Left ventricle myocardium inferior (tissue), 1 donor: ENCODE results near the gene SH2D3C. TPM values are rescaled to one million over a fixed set of nuclear protein-coding genes. Genes with fewer than 3 reads are reported as not detected.

Experiments
- DNase-seq: peaks from one replicate; pipeline ENCODE4 v3.0.0-alpha.2; 2020
- H3K27ac ChIP-seq: fragments of 200-600 bp; replicated peaks from 2 replicates; pipeline ENCODE4 v1.8.0; 2021
- H3K27me3 ChIP-seq: fragments of 200-600 bp; 2 replicates; pipeline ENCODE4 v1.8.0; 2021; ENCODE audit warnings: low read depth
- H3K36me3 ChIP-seq: fragments of 200-600 bp; 2 replicates; pipeline ENCODE4 v1.8.0; 2021
- H3K4me1 ChIP-seq: fragments of 200-600 bp; 2 replicates; pipeline ENCODE4 v1.8.0; 2021
- H3K4me3 ChIP-seq: fragments of 200-600 bp; 2 replicates; pipeline ENCODE4 v1.8.0; 2021; ENCODE audit warnings: mild to moderate bottlenecking, moderate library complexity
- H3K9me3 ChIP-seq: fragments of 200-600 bp; replicated peaks from 2 replicates; pipeline ENCODE4 v1.8.0; 2021
- intact Hi-C: fragments of 100-400 bp; cut with micrococcal nuclease; formaldehyde crosslinking; loops from one replicate; pipeline ENCODE4 v1.11.0; 2022
- long read RNA-seq: library from polyadenylated mRNA; unstranded; transcript quantifications from one replicate; pipeline ENCODE4 v2.0.0, GENCODE V29; 2021
- total RNA-seq: library from RNA; stranded (reverse); fragmentation: NEBNext Ultra II Directional; extraction: Animal tissue kit (Norgen Biotek cat#: 25700); gene quantifications from one replicate; pipeline ENCODE4 v1.2.1, GENCODE V29; 2021
- TF ChIP-seq, protein P1 (sequence below): fragments of 200-600 bp; IDR thresholded peaks from 2 replicates; pipeline ENCODE4 v1.8.0; 2021; ENCODE audit warnings: antibody characterized with exemption, mild to moderate bottlenecking, borderline replicate concordance
- donor health status: DM: no; HTN: yes; CAD: no; lungs with severe emphysema.

The SH2D3C gene, protein sequence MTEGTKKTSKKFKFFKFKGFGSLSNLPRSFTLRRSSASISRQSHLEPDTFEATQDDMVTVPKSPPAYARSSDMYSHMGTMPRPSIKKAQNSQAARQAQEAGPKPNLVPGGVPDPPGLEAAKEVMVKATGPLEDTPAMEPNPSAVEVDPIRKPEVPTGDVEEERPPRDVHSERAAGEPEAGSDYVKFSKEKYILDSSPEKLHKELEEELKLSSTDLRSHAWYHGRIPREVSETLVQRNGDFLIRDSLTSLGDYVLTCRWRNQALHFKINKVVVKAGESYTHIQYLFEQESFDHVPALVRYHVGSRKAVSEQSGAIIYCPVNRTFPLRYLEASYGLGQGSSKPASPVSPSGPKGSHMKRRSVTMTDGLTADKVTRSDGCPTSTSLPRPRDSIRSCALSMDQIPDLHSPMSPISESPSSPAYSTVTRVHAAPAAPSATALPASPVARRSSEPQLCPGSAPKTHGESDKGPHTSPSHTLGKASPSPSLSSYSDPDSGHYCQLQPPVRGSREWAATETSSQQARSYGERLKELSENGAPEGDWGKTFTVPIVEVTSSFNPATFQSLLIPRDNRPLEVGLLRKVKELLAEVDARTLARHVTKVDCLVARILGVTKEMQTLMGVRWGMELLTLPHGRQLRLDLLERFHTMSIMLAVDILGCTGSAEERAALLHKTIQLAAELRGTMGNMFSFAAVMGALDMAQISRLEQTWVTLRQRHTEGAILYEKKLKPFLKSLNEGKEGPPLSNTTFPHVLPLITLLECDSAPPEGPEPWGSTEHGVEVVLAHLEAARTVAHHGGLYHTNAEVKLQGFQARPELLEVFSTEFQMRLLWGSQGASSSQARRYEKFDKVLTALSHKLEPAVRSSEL
- total RNA-seq, result 18.2 TPM
- long read RNA-seq, transcript SH2D3C-206 (11 exons, 2,794 nt), result minor isoform, 7 of 48 reads
- long read RNA-seq, transcript SH2D3C-203 (11 exons, 2,750 nt), result major isoform, 14 of 48 reads
- long read RNA-seq, partial matches to known transcripts, result 19 of 48 reads
- long read RNA-seq, other reads (novel, unspliced or antisense), result 8 of 48 reads

DNA sequence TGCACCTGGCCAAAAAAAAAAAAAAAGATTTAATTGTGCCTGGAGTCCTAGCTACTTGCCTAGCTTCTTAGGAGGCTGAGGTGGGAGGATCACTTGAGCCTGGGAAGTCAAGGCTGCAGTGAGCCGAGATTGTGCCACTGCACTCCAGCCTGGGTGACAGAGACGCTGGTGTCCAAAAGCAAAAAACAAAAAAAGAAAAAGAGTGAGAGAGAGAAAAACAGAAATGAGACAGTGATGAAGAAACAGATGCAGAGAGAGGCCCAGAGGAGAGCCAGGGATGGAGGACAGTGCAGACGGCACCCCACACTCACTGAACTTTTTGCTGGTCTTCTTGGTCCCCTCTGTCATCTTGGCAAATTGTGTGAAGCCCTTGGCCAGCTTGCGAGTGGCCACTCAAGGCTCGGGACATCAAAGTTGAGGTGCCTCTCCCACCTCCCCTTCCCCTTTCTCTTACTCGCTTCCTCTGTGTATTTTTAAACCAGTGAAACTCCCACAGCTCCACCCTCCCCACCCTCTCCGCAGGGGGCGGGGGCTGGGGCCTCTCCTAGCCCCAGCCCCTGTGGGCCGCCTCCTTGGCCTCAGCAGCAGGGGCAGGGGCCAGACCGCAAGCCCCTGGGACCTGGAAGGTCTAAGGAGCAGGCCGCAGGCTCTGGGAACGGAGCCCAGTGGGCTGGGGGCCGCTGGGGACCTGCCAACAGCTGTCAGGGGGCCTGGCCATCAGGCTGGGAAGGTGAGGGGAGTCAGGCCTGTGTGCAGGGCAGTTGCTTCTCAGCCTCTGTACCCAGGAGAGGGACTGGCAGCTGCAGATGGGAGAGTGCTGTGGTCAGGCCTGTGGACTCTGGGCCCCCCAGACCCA is at the start of gene SH2D3C:
Gene SH2D3C, minus strand, starts transcription at position 387 of the 856 bp plus-strand sequence. Its CDS starts 39 bp downstream, at position 348.
- Histone ChIP-seq H3K4me3 (peak within 1 kb of the TSS; percentile 52), H3K4me1 (peaks cover 43% of the 10 kb centered on the region), H3K27ac (peak within 1 kb of the TSS; percentile 81), H3K9me3 (no peaks in the 10 kb centered on the region), H3K27me3 (no peaks in the 10 kb centered on the region), H3K36me3 (no peaks in the 10 kb centered on the region)
- intact Hi-C loops, result no loop called here
- TF ChIP-seq, protein P1, sequence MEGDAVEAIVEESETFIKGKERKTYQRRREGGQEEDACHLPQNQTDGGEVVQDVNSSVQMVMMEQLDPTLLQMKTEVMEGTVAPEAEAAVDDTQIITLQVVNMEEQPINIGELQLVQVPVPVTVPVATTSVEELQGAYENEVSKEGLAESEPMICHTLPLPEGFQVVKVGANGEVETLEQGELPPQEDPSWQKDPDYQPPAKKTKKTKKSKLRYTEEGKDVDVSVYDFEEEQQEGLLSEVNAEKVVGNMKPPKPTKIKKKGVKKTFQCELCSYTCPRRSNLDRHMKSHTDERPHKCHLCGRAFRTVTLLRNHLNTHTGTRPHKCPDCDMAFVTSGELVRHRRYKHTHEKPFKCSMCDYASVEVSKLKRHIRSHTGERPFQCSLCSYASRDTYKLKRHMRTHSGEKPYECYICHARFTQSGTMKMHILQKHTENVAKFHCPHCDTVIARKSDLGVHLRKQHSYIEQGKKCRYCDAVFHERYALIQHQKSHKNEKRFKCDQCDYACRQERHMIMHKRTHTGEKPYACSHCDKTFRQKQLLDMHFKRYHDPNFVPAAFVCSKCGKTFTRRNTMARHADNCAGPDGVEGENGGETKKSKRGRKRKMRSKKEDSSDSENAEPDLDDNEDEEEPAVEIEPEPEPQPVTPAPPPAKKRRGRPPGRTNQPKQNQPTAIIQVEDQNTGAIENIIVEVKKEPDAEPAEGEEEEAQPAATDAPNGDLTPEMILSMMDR, result no peak
- peak; percentile 67 for DNase-seq

DNA sequence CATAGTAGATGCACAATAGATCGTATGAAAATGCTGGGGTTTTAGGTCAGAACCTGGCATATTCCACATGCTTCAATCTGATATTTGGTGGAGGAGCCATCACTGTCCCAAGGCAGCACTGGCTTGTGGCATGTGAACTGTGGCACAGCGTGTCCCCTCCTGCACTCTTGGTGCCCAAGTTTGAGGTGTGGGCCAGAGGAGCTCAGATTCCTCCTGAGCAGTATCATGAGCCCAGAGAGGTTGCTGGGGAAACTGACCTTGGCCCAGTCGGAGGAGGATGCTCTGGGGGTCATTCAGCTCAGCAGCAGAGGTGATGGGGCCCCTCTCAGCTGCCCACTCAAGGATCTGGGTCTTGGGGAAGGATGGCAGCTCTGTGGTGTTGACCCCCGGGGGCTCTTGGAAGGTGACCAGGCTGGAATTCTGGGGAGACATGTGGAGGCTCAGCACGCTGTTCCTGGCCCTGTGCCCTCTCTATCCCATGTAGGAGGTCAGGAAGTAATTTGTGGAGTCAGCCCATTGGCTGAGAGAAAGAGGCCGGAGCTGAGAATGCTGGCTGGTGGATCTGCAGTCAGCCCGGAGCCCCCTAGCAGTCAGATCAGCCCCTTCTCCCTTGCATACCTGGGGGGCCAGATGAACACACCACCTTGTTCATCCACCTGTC is 47.9 kb upstream of the SH2D3C start:
- TF ChIP-seq, protein P1, result no peak
- Histone ChIP-seq H3K4me3 (no peak overlapping the region), H3K27ac (peak overlapping the region; percentile 97), H3K9me3 (no peaks in the 10 kb centered on the region), H3K4me1 (peaks cover 63% of the 10 kb centered on the region), H3K27me3 (no peaks in the 10 kb centered on the region), H3K36me3 (peaks cover 54% of the 10 kb centered on the region)
- no peak for DNase-seq
- intact Hi-C loops, result no loop called here

DNA sequence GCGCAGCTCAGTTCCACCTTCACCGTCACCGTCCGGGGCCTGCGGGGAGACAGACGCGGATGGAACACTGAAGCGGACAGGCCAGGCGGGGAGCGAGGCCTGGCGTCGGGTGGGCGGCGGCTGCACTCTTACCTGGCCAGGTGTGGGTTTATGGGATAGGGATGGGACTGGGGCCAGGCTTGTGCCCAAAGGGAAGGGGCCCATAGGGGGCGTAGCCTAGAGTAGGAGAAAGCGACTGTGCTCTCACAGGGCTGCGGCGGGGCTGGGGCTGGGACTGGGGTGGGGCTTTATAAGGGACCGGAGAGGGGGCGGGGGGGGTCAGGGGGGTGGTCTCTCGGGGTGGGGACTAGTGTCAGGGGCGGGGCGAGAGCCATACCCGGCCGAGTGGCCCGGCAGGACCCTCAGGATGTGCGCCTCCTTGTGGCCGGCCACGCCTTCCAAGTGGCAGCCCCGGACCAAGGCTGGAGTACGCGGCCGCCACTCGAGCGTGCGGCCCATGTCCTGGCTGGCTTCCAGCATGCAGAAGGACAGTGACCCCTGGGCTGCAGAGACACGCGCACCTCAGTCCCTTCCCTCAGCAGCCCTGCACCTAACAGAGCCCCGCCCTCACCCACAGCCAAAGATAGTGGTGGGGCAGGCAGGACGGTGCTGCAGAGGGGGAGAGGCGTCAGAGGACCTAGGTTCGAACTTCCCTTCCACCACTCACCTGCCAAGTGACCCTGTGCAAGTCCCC is 47.0 kb upstream of the SH2D3C start:
- TF ChIP-seq, protein P1, result peak; percentile 57
- peak overlapping the region; percentile 12 for H3K4me3 ChIP-seq
- H3K27me3 ChIP-seq, result no peaks in the 10 kb centered on the region
- no peaks in the 10 kb centered on the region for H3K9me3 ChIP-seq
- H3K27ac ChIP-seq, result peak overlapping the region; percentile 97
- H3K36me3 ChIP-seq, result peaks cover 63% of the 10 kb centered on the region
- peak; percentile 58 for DNase-seq
- peaks cover 54% of the 10 kb centered on the region for H3K4me1 ChIP-seq
- intact Hi-C loops, result no loop called here

DNA sequence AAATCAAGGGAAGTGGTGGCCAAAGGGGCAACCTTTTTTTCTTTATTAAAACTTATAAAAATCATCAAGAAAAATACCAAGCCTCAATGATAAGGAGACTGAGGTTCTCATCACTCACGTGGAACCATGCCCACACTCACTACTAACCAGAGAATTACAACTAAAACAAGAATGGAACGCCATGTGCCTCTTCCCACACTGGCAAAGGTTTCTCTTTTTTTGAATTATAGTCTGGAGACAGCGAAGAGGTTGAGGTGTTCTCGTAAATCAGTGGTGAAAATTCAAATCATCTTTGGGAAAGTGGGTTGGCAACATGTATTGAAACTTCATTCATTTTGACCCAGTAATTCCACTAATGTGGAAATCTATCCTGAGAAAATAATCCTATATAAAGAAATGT is 43.6 kb upstream of the SH2D3C start:
- H3K4me1 ChIP-seq, result peaks cover 36% of the 10 kb centered on the region
- no peaks in the 10 kb centered on the region for H3K27me3 ChIP-seq
- H3K4me3 ChIP-seq, result no peak overlapping the region
- DNase-seq, result no peak
- intact Hi-C loops, result no loop called here
- H3K36me3 ChIP-seq, result peaks cover 91% of the 10 kb centered on the region
- TF ChIP-seq, protein P1, result no peak
- H3K9me3 ChIP-seq, result no peaks in the 10 kb centered on the region
- H3K27ac ChIP-seq, result no peak overlapping the region
